Gastroesophageal sphincter (tissue), 4 donors: ENCODE measurements around the gene ZDHHC4. TPM values are rescaled to one million over a fixed set of nuclear protein-coding genes. Genes with fewer than 3 reads are reported as not detected.

ENCODE experiments used
- ATAC-seq: fragments of 150-250 bp; one replicate; pipeline ENCODE4 v1.9.1; 2016; ENCODE audit warnings: mild to moderate bottlenecking, moderate library complexity
- H3K27ac ChIP-seq, 4 donors: fragments of 200-600 bp; sonication (generic) in 3 of 4; 1 replicate in 3 of 4; 2 replicates in 1 of 4; pipeline ENCODE4 v1.5.1; 2016 to 2019
- H3K27me3 ChIP-seq: fragments of 200-600 bp; sonication (generic); one replicate; pipeline ENCODE4 v1.5.1; 2019
- H3K36me3 ChIP-seq, 2 donors: fragments of 200-600 bp; sonication (generic); one replicate each; pipeline ENCODE4 v1.5.1; 2019; ENCODE audit warnings: control low read depth in 1 of 2
- H3K4me1 ChIP-seq, 3 donors: fragments of 200-600 bp; sonication (generic); 1 replicate in 2 of 3; 2 replicates in 1 of 3; pipeline ENCODE4 v1.5.1; 2016 to 2019; ENCODE audit warnings: control low read depth in 2 of 3
- H3K4me3 ChIP-seq, 2 donors: fragments of 200-600 bp; sonication (generic); one replicate each; pipeline ENCODE4 v1.5.1; 2019; ENCODE audit warnings: mild to moderate bottlenecking in 1 of 2, moderate library complexity in 1 of 2
- H3K9me3 ChIP-seq, 3 donors: fragments of 200-600 bp; sonication (generic); one replicate each; pipeline ENCODE4 v1.5.1; 2017 to 2019; ENCODE audit warnings: control low read depth in 2 of 3
- CTCF ChIP-seq, 4 experiments: fragments of 200-600 bp in 2 of 4; fragments of 450-650 bp in 2 of 4; sonication (generic) in 1 of 4; IDR thresholded peaks; one replicate each; pipeline ENCODE4 v1.5.1; 2017 to 2019; ENCODE audit warnings: antibody characterized with exemption in 4 of 4, mild to moderate bottlenecking in 2 of 4, moderate library complexity in 2 of 4
- EP300 ChIP-seq: sonication (generic); formaldehyde crosslinking; IDR thresholded peaks from one replicate; pipeline ENCODE4 v1.6.1; 2017; ENCODE audit warnings: antibody characterized with exemption, mild to moderate bottlenecking
- POLR2A ChIP-seq, 2 donors: fragments of 450-650 bp; IDR thresholded peaks; one replicate each; pipeline ENCODE4 v1.6.1; 2017; ENCODE audit warnings: antibody characterized with exemption in 2 of 2, mild to moderate bottlenecking in 2 of 2, moderate library complexity in 1 of 2
- POLR2AphosphoS5 ChIP-seq: sonication (generic); formaldehyde crosslinking; IDR thresholded peaks from one replicate; pipeline ENCODE4 v1.6.1; 2017; ENCODE audit warnings: antibody characterized with exemption
- WGBS, 2 donors: methylation state at CpG; one replicate each; pipeline ENCODE4 v1.1.5; 2018; ENCODE audit warnings: low coverage in 1 of 2; 5-methylcytosine and 5-hydroxymethylcytosine counted together
- total RNA-seq, 4 donors: library from RNA; depleted of rRNA; stranded (reverse); fragments of >200 nt; gene quantifications; one replicate each; pipeline ENCODE4 v1.1.0, GENCODE V29; 2016

The ZDHHC4 gene
- total RNA-seq, 4 donors from 2014 or later: 54.6 to 63.8 (median 58.8) TPM

- H3K9me3 ChIP-seq: no peaks in the 10 kb centered on the region
- no peaks in the 10 kb centered on the region for H3K36me3 ChIP-seq
- H3K27ac ChIP-seq: no peak overlapping the region
- no peak for ATAC-seq
- WGBS, 2 donors: 80% methylated on average over 1 of the region's 1 CpG; no CpG with 5 or more reads in 1 of the 2 donors
- no peaks in the 10 kb centered on the region for H3K4me1 ChIP-seq
- H3K4me3 ChIP-seq: no peak overlapping the region
- H3K27me3 ChIP-seq: peaks cover 45% of the 10 kb centered on the region
- TF ChIP-seq POLR2AphosphoS5: no peak
- TF ChIP-seq POLR2A (IDR thresholded peaks at IDR 0.05): no peak
- no peak for TF ChIP-seq CTCF (IDR thresholded peaks at IDR 0.05)
- no peak for TF ChIP-seq EP300
Measured at GRCh38 chr7:6542368-6542767, 34.9 kb upstream of the ZDHHC4 start.

GRCh38 chr7:6545398-6546126, 31.7 kb upstream of the ZDHHC4 start:
- H3K27ac ChIP-seq: no peak overlapping the region
- ATAC-seq: no peak
- 73 to 80% methylated on average over 4 to 15 of the region's 22 CpGs for WGBS, 2 donors
- H3K27me3 ChIP-seq: peaks cover 14% of the 10 kb centered on the region
- TF ChIP-seq POLR2A (IDR thresholded peaks at IDR 0.05): no peak
- TF ChIP-seq EP300: no peak
- TF ChIP-seq POLR2AphosphoS5: no peak
- no peak for TF ChIP-seq CTCF (IDR thresholded peaks at IDR 0.05)
- H3K9me3 ChIP-seq: no peaks in the 10 kb centered on the region
- no peaks in the 10 kb centered on the region for H3K36me3 ChIP-seq
- H3K4me1 ChIP-seq: no peaks in the 10 kb centered on the region
- no peak overlapping the region for H3K4me3 ChIP-seq

- H3K27me3 ChIP-seq: peaks cover 2% of the 10 kb centered on the region
- WGBS, 2 donors: 65 to 66% methylated on average over 6 to 10 of the region's 12 CpGs
- TF ChIP-seq POLR2AphosphoS5 (no peak), CTCF (IDR thresholded peaks at IDR 0.05) (no peak), EP300 (no peak), POLR2A (IDR thresholded peaks at IDR 0.05) (no peak)
- no peaks in the 10 kb centered on the region for H3K9me3 ChIP-seq
- H3K4me1 ChIP-seq: no peaks in the 10 kb centered on the region
- H3K27ac ChIP-seq: no peak overlapping the region
- no peak for ATAC-seq
- H3K4me3 ChIP-seq: no peak overlapping the region
- no peaks in the 10 kb centered on the region for H3K36me3 ChIP-seq
Measured at GRCh38 chr7:6546498-6547251, 30.6 kb upstream of the ZDHHC4 start.

GRCh38 chr7:6547400-6547799, 29.9 kb upstream of the ZDHHC4 start:
- WGBS, 2 donors: 83 to 100% methylated on average over 1 of the region's 1 CpG
- ATAC-seq: no peak
- TF ChIP-seq CTCF (IDR thresholded peaks at IDR 0.05): no peak
- TF ChIP-seq EP300: no peak
- no peak for TF ChIP-seq POLR2A (IDR thresholded peaks at IDR 0.05)
- TF ChIP-seq POLR2AphosphoS5: no peak

More at GRCh38 chr7:6547400-6547799, 29.9 kb upstream of the ZDHHC4 start:
- Histone ChIP-seq H3K27ac (no peak overlapping the region), H3K4me3 (no peak overlapping the region), H3K27me3 (no peaks in the 10 kb centered on the region), H3K4me1 (no peaks in the 10 kb centered on the region), H3K9me3 (no peaks in the 10 kb centered on the region), H3K36me3 (no peaks in the 10 kb centered on the region)
